HG03066 (cell line): ENCODE data around the gene FKBP4.

Source experiments
- ATAC-seq: cut with Tn5 transposase; IDR thresholded peaks from one replicate; pipeline ENCODE4 v1.9.1; 2021; ENCODE audit warnings: low read depth; ENCODE audit not compliant: unreplicated experiment

Gene FKBP4

DNA sequence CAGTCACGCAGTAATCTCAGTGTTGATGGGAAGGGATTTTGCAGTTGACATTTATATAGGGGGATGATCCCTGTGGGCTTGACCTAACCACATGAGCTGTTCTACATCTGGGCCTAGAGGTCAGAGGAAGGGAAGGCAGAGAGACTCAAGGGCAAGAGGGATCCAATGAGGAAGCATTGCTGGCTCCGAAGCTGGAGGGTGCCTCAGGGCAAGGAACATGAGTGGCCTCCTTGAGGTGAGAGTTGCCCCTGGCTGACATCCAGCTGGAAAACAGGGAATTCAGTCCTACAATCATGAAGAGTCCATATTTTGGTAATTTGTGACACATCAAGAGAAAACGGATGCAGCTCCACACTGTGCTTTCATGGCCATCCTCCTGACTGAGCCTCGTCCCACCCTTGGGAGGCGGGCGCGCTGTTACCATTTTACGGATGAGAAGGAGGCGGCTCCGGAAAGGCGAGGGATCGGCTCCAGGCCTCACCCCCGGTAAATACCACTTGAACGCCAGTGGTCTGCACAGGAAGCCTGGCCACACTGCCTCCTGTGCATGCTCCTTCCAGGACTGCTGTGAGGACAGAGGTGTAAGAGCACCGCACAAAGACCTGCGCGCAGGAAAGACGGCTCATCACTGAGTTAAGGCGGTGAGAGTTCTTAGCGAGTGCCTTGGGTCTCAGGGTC lies 18.5 kb upstream of the FKBP4 start:
- no peak for ATAC-seq

DNA sequence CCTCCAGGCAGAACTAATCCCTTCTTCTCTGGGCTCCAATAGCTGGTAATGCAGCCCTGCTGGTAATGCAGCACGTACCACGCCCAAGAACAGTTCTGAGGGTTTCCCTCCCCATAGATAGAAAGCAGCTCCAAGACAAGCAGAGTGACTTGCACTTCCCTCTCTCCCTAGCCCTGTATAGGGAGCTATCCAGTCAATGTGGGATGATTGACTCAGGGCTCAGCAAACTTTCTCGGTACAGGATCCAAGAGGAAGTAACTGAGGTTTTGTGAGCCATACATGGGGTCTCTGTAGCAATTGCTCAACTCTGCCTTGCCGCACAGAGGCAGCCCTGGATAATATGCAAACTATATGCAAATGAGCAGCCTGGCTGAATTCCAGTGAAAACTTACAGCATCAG lies 15.5 kb upstream of the FKBP4 start:
- no peak for ATAC-seq

DNA sequence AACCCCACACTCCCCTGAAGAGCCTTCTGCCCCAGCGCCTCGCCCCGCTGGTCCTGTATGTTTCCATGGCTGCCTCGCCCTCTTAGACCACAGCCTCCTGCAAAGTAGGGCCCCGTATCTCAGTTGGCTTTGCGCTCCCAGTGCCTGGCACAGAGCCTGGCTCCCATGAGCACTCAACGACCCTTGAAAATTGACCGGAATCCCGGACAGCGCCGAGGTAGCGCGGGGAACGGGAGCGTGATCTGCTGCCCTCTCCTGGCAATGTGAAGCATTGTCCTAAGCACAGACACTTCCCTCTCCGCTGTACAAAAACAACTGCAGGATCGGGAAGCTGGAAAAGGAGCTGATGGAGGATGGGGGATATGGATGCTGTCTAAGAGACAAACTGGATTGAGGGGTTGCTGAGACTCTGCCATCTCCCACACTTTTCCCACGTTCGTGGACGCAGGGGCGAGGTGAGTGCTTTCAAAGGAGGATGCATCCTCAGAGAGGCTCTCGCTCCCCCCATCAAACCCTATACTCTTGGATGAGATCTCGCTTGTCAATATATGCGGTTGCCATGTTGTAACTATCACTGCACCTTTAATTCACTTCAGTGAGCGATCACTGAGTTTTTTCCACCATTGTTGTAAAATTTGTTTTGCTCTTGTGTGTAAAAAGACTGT lies 10.7 kb upstream of the FKBP4 start:
- no peak for ATAC-seq

DNA sequence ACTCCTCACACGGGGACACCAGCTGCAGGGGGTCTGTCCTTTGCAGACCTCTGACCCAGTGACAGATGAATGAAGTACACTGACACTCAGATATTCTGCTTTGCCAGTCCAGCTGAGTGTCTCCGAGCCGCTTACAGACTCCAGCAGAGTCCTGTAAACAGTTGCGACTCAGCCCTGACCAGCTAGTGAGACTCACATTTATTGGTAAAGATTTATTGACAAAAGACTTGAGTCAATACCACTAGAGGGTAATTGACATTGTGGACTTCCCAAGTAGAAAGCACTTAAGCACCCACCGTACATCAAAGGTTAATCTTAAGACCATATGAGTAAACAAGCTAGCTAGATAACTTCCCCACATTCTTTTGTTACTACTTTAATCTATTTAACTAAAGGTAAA lies 9.8 kb upstream of the FKBP4 start:
- no peak for ATAC-seq

DNA sequence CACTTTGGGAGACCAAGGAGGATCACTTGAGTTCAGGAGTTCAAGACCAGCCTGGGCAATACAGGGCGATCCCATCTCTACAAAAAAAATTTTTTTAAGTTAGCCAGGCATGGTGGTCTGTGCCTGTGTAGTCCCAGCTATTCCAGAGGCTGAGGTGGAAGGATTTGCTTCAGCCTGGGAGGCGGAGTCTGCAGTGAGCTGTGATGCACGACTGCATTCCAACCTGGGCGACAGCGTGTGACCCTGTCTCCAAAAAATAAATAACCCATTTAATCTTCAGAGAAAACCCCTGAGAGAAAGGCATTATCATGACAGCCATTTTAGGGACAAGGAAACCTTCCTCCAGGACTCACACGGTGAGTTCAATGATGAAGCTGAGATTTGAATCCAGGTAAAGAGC lies 3.7 kb upstream of the FKBP4 start:
- ATAC-seq: no peak

DNA sequence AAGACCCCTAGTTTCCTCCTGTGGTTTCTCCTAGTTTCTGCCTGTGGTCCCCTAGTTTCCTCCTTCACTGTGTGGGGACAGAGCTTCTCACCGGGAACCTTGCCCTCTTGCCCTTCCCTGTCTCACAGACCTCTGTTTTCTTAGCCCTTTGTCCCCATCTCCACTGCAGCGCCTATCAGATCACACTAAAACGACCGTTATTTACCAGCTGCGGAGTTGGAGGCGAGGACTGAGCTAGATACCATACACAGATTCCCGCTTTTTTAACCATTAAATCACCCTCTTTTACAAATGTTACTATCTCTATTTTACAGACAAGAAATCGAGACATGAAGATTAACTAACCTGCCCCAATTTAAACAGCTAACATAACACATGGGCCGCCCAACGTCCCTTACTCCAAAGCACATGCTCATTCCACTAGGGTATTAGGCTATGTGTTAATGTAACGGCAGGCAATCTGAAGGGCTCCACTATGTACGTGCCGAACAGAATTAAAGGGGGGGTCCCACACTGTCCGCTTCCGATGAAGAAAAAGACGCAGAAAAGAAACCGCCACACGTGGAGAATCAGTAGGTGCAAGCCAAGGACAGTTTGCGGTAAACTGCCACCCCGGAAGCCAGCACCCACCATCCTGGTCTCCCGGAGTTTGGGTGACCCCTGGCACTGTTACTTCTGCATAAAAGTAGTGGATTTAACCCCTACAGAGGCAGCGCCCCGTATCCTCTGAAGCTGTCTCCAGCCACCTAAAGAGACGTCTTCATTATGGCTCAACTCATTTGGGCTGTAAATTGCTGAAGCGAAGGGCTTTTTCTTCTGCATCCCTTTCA lies 1.9 kb upstream of the FKBP4 start:
- ATAC-seq: no peak

DNA sequence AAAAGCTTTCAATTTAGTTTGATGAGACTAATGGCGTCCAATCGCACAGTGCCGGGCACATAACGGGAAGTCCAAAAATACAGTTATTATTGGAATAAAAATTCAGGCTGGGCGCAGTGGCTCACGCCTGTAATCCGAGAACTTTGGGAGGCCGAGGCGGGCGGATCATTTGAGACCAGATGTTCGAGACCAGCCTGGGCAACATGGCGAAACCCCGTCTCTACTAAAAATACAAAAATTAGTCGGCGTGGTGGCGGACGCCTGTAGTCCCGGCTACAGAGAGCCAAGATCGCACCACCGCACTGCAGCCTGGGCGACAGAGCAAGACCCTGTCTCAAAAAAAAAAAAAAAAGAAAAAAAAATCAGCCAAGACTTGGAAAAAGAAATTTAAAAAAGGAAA lies 1.2 kb upstream of the FKBP4 start:
- no peak for ATAC-seq

DNA sequence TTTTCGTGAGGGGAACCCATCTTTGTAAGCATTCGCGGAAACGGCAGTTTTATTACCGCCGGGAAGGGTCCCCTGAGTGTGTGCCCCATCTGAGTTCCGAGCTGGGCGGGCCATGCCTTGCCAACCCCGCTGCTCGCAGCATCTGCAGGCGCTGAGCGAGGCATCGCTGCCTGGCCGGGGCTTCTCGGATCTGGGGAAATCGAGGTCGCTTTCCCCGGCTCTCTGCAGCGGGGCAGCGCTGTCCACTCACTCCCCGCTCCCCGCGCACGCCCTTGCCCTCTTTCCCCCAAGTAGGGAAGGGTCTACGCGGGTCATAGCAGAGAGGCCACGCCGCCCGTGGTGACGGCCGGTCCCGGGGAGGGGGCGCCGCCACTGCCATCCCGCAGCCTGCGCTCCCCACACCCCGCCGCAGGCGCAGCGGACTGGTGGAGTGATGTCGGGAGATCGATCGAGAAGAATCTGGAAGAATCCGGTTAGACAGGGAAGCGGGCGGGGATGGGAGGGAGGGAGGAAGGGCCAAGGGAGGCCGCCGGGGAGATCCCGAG lies 507 bp upstream of the FKBP4 start:
- ATAC-seq: no peak

DNA sequence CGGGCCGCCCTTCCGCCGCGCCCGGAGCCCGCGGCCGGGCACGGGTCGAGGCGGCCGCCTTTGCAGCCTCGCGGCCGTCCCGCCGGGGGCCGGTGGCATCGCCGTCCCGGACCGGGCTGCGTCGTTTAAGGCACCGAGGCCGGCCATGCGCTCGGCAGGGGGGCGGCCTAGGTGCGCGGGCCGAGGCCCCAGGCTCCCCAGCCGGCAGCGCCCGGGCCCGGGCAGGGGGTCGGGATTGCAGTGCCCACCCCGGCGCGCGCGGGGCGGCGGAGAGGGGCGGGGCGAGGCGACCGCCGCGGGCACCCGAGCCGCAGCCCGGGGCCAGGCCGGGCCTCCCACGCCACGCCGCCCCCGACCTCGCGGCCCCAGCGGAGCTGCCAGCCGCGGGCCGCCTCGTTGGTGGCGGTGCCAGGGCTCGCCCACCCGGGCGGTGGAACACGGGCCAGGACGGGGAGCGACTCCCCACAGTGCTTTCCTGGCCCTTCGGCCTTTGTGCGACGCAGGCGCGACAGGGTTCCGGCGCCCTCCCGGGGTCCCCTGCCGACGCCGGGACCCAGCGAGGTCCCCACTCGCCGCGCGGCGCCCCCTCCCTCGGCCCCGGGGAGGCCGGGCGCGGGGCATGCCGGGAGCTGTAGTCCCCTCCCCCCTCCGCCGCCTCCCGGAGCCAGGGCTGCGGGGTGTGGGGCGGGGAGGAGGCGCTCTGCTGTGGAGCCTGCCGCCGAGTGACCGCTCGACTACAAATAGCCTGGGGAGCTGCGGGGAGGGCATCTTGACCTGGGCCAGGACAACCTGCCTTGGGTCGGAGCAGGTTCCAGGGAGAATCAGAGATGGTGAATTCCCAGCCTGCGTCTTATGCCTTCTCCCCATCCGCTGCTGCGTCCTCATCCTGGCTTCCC lies 769 bp downstream of the FKBP4 start:
- ATAC-seq: peak; percentile 73

DNA sequence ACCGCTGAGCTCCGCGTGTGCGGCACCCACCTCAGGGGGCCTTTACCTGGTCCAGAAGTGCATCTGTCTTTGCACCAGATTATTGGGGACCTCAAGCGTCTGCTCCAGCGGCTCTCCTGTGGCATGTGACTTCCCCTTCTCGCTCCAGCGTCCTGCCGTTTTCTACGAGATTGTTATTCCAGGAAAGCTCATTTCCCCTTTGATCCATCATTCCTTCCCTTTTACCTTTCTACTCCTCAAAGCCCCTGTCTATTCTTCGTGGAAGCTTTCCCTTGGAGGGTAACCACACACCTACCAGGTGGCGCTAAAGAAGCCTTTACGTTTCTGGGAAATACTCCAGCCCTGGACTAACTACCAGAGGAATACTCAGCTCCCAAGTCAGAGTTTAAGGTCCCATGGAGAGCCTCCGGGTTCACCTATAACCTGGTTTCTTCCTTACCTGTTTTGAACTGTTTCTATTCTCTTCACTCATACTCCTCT lies 1.5 kb downstream of the FKBP4 start:
- ATAC-seq: no peak

DNA sequence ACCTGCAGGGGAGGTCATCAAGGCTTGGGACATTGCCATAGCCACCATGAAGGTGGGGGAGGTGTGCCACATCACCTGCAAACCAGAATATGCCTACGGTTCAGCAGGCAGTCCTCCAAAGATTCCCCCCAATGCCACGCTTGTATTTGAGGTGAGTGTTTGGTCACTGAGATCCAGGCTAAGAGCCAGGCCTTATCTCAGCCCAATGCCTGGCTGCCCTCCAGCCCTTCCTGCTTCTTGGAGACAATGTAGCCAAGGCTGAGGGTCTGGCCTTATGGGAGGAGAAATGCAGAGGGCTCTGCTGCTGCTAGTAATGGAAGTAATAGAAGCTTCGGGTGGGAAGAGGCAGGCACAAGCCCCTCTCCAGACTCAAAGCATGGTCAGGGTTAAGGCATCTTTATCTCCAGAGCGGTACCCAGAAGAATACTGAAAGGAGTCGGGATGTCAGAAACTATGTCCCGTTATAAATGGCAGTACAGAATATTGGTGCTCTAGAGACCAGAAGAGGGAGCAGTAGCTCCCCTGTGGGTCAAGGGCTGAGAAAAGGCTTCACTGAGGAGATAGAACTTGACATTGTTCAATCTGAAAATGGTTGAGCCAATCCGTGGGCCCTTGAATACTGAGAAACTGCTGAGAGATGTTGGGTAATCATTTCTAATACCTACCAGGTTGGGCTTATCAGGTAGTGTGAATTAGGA lies 3.1 kb downstream of the FKBP4 start:
- ATAC-seq: no peak

DNA sequence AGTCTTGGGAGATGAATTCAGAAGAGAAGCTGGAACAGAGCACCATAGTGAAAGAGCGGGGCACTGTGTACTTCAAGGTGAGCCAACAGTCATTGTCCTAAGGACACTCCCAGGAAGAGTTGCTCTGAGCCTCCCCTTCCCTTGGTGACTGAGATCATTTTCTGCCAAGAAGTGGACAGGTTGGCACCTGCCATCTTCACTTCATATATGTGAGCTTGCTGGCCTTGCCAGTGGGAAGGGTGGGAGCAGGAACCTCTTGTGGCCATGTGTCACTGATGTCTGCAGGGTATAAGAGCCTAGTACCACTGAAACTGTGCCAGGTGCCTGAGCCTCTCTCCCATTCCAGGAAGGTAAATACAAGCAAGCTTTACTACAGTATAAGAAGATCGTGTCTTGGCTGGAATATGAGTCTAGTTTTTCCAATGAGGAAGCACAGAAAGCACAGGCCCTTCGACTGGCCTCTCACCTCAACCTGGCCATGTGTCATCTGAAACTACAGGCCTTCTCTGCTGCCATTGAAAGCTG lies 5.3 kb downstream of the FKBP4 start:
- ATAC-seq: no peak

DNA sequence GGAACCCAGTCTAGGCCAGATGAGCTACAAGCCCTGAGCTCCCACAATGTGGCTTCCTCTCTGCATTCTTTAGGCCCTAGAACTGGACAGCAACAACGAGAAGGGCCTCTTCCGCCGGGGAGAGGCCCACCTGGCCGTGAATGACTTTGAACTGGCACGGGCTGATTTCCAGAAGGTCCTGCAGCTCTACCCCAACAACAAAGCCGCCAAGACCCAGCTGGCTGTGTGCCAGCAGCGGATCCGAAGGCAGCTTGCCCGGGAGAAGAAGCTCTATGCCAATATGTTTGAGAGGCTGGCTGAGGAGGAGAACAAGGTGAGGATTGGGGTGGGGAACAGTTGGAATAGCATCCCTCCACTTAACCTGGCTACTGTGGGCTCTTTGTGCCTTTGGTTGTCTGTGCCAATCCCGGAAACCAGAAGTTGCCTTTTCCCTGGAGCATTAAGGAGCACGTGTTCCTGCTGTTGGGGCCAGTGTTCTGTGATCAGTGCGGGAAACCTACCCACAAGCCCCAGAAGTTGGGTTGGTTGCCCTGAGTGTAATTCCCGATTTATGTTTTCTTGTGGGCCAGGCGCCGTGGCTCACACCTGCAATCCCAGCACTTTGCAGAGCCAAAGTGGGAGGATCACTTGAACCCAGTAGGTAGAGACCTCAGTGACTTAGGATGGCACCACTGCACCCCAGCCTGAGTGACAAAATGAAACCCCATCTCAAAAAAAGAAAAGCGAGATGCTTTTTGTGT lies 6.4 kb downstream of the FKBP4 start:
- ATAC-seq: no peak

DNA sequence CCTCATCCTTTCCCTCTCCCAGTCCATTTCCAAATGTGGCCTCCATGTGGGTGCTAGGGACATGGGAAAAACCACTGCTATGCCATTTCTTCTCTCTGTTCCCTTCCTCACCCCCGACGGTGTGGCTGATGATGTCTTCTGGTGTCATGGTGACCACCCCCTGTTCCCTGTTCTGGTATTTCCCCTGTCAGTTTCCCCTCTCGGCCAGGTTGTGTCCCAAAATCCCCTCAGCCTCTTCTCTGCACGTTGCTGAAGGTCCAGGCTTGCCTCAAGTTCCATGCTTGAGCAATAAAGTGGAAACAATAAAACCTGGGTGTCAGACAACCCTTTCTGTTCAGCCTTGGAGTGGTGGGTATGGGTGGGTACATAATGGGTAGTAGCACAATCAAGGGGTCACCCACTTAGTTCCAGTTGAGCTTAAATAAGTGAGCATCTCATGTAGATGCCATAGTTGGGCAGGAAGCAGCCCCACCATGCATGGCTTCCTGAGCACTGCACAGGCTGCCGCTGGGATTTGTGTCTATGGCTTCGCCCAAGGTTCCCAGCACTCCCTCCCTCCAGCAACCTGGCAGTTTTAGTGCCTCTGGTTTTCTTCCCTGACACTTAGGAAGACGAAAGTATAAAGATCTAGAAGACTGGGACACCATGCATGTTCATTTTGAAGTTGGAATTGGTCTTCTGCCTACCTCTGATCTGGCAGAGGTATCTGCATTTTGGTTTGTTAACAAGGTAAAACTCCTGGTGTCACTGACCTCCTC lies 9.0 kb downstream of the FKBP4 start:
- ATAC-seq: no peak

DNA sequence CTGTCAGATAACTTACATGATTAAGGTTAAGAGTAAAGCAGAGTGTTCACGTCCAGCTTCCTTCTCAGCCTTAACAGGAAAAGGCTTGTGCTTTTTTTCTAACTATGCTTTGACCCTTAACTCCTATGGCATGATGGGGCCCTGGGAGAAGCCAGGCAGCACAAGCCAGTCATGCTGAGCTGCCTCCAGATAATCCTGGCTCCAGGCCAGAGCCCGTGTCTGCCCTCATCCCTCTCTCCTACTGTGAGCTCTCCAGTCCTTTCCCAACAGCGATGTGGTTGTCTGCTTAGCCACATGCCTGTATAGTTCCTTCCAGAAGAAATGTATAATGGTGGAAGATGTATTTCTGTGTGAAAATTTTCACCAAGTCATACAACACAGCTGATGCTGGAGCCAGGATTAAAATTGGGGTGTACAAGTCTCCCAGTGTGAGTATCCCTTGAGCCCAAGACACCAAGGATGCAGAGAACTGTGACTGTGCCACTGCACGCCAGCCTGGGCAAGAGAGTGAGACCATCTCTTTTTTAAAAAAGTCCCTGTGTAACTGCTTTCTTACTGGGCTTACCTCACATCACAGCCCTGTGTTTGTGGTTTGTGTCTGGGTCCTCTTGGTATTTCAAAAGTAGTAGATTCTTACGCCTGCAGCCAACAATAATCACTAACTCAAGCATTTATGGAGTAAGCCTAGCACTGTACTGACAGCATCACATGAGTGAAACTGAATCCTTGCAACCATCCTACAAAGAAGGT lies 9.8 kb downstream of the FKBP4 start:
- ATAC-seq: no peak

DNA sequence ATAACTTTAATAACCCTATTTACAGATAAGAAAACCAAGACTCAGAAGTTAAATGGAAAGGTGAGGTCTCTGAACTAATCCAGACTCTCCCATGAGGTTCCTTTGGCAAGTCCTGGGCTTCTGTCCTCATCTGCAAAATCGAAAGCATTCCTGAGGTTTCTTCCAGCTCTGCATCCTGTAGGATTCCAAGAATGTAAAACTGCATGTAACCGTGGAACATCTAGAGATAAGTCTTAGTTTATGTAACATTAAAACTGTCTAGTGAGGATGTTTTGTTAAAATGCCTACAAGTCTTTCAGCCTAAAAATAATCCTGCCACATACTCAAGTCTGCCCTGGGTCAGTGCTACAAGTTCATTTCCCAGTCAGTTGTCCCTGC lies 10.4 kb downstream of the FKBP4 start:
- ATAC-seq: no peak

DNA sequence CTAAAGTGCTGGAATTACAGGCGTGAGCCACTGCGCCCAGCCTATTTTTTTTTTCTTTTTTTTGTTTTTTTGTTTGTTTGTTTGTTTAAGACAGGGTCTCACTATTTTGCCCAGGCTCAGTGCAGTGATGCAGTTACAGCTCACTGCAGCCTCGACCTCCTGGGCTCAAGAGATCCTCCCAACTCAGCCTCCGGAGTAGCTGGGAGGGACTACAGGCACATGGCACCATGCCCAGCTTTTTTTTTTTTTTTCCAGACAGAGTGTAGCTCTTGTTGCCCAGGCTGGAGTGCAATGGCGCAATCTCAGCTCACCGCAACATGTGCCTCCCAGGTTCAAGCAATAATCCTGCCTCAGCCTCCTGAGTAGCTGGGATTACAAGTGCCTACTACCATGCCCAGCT lies 11.9 kb downstream of the FKBP4 start:
- no peak for ATAC-seq
